Measurements from ENCODE around the gene ZBTB12. TPM values are rescaled to one million over a fixed set of nuclear protein-coding genes. Genes with fewer than 3 reads are reported as not detected.
"Not testable (repeated sequence)": the region's sequence is repeated elsewhere in the genome, so short reads cannot be mapped to it uniquely, and the experiment has no call there.

Gene ZBTB12
- total and polyA plus RNA-seq, 9 donors: 1.9 to 24.8 (median 10.7) TPM

GRCh38 chr6:31869343-31869742 is 32.5 kb downstream of the ZBTB12 start:
- no peak for DNase-seq
- 75 to 79% (median 75%) methylated on average over 8 of the region's 8 CpGs for WGBS, 3 donors
- H3K36me3 ChIP-seq: no peaks in the 10 kb centered on the region
- no peaks in the 10 kb centered on the region for H3K9me3 ChIP-seq
- no peaks in the 10 kb centered on the region for H3K4me1 ChIP-seq (ENCODE audit: insufficient read depth)
- no peaks in the 10 kb centered on the region for H3K27me3 ChIP-seq
- H3K4me3 ChIP-seq: no peak overlapping the region
- TF ChIP-seq EP300 (IDR thresholded peaks at IDR 0.05): no peak
- TF ChIP-seq, protein P1, sequence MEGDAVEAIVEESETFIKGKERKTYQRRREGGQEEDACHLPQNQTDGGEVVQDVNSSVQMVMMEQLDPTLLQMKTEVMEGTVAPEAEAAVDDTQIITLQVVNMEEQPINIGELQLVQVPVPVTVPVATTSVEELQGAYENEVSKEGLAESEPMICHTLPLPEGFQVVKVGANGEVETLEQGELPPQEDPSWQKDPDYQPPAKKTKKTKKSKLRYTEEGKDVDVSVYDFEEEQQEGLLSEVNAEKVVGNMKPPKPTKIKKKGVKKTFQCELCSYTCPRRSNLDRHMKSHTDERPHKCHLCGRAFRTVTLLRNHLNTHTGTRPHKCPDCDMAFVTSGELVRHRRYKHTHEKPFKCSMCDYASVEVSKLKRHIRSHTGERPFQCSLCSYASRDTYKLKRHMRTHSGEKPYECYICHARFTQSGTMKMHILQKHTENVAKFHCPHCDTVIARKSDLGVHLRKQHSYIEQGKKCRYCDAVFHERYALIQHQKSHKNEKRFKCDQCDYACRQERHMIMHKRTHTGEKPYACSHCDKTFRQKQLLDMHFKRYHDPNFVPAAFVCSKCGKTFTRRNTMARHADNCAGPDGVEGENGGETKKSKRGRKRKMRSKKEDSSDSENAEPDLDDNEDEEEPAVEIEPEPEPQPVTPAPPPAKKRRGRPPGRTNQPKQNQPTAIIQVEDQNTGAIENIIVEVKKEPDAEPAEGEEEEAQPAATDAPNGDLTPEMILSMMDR (IDR thresholded peaks at IDR 0.05): no peak
- no peak for TF ChIP-seq POLR2A (IDR thresholded peaks at IDR 0.05)
- no peak overlapping the region for H3K27ac ChIP-seq
- intact Hi-C loops (cut with DNase I): loop anchor here in 2 of 4 donors (10.0 kb wide), 1 partner anchor 185 kb away; the partner anchor contains the start of gene LY6G5C (in 2 of the 2)

GRCh38 chr6:31868658-31868971 is 33.3 kb downstream of the ZBTB12 start:
- not testable (repeated sequence) for H3K36me3 ChIP-seq; H3K9me3 ChIP-seq; H3K4me3 ChIP-seq; H3K27ac ChIP-seq; H3K4me1 ChIP-seq (ENCODE audit: insufficient read depth); DNase-seq; H3K27me3 ChIP-seq
- intact Hi-C loops (cut with DNase I): loop anchor here in 2 of 4 donors (10.0 kb wide), 1 partner anchor 184 kb away; the partner anchor contains the start of gene LY6G5C (in 2 of the 2)
- 87 to 95% (median 94%) methylated on average over 1 of the region's 1 CpG for WGBS, 3 donors

DNA sequence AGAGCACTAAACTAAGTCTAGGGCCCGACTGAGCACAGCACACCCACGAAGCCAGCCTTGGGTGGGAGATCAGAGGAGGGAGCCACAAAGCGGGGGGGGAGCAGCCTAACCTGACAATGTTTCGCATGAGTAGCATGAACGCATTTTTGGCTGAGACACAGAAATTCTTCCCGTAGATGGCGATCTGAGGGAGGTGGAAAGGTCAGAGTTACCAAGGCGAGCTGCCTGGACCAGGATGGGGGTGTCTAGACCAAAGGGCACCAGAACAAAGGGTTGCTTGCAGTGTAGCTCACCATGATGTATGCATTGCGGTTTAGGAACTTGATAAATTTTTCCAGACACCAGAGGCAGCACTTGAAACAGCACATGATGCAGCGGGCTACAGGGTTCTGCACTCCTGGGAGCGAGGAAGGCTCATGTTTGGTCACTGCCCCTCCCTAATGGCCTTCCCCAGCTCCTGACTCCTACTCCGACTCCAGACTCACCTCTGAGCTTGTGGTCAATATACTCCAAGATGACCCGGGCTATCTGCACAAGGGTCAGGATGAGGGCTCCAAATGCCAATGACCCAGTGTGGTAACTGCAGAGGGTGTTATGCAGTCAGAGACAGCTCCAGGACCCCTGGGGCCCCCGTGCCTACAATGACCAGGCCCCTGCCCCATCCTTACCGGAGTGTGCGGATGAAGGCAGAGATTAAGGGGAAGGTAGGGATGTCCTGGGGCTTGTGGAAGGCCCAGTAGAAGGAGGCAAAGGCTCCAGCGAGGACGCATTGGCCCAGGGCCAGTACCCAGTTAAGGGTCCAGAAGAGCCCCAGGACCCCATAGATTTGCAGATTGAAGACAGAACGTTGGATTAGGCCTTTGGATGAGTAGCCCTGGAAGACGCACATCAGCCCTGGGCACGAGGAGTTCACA is 36.4 kb downstream of the ZBTB12 start:
- H3K27ac ChIP-seq: no peak overlapping the region
- no peaks in the 10 kb centered on the region for H3K27me3 ChIP-seq
- TF ChIP-seq EP300 (IDR thresholded peaks at IDR 0.05): no peak
- TF ChIP-seq, protein P1 (IDR thresholded peaks at IDR 0.05): no peak
- no peak for TF ChIP-seq POLR2A (IDR thresholded peaks at IDR 0.05)
- no peaks in the 10 kb centered on the region for H3K36me3 ChIP-seq
- no peak for DNase-seq
- WGBS, 3 donors: 78 to 83% (median 83%) methylated on average over 21 of the region's 21 CpGs
- H3K4me1 ChIP-seq (ENCODE audit: insufficient read depth): peaks cover 4% of the 10 kb centered on the region
- H3K4me3 ChIP-seq: no peak overlapping the region
- H3K9me3 ChIP-seq: no peaks in the 10 kb centered on the region
- intact Hi-C loops (cut with DNase I): loop anchor here in 2 of 4 donors (10.0 kb wide), 1 partner anchor 181 kb away; the partner anchor contains the start of gene LY6G5C (in 2 of the 2)

GRCh38 chr6:31864818-31865204 is 37.1 kb downstream of the ZBTB12 start:
- no peak for DNase-seq
- H3K4me3 ChIP-seq: no peak overlapping the region
- no peaks in the 10 kb centered on the region for H3K27me3 ChIP-seq
- H3K9me3 ChIP-seq: no peaks in the 10 kb centered on the region
- H3K4me1 ChIP-seq (ENCODE audit: insufficient read depth): peaks cover 4% of the 10 kb centered on the region
- 80 to 87% (median 82%) methylated on average over 8 of the region's 8 CpGs for WGBS, 3 donors
- no peak for TF ChIP-seq EP300 (IDR thresholded peaks at IDR 0.05)
- no peak for TF ChIP-seq POLR2A (IDR thresholded peaks at IDR 0.05)
- TF ChIP-seq, protein P1 (IDR thresholded peaks at IDR 0.05): no peak
- no peaks in the 10 kb centered on the region for H3K36me3 ChIP-seq
- H3K27ac ChIP-seq: no peak overlapping the region
- intact Hi-C loops (cut with DNase I): loop anchor here in 2 of 4 donors (10.0 kb wide), 1 partner anchor 180 kb away; the partner anchor contains the start of gene LY6G5C (in 2 of the 2)

GRCh38 chr6:31864123-31864562 is 37.7 kb downstream of the ZBTB12 start:
- Histone ChIP-seq H3K27ac (peak overlapping the region in 1 of 2 donors; percentile 53), H3K4me3 (peak overlapping the region; percentile 40)
- intact Hi-C loops (cut with DNase I): loop anchor here in 2 of 4 donors (10.0 kb wide), 1 partner anchor 179 kb away; the partner anchor contains the start of gene LY6G5C (in 2 of the 2)
- not testable (repeated sequence) for H3K4me1 ChIP-seq (ENCODE audit: insufficient read depth); H3K9me3 ChIP-seq; DNase-seq; H3K36me3 ChIP-seq; H3K27me3 ChIP-seq
- 9 to 15% (median 11%) methylated on average over 16 of the region's 16 CpGs for WGBS, 3 donors

All from ovary (tissue), 9 donors.